T-helper 2 cell (primary cell): Measurements from ENCODE around the gene FMNL3.
A peak's percentile ranks its signal among the peaks of the same experiment; 100 is the strongest.
"Not testable (repeated sequence)": the region's sequence is repeated elsewhere in the genome, so short reads cannot be mapped to it uniquely, and the experiment has no call there.

ENCODE experiments used
- DNase-seq, 5 experiments: peaks; one replicate each; pipeline versions ENCODE4 v3.0.0 to v3.0.0-alpha.2; 2012 to 2022

Gene FMNL3

GRCh38 chr12:49626836-49627235, 80.4 kb downstream of the FMNL3 start:
- no peak for DNase-seq

- no peak for DNase-seq
These were observed 80.9 kb downstream of the FMNL3 start for GRCh38 chr12:49626169-49626835.

- DNase-seq, result no peak
These were observed 82.2 kb downstream of the FMNL3 start for GRCh38 chr12:49624921-49625577.

GRCh38 chr12:49623142-49623904, 83.9 kb downstream of the FMNL3 start, which contains the start of gene PRPF40B:
Gene PRPF40B (plus strand): TSS chr12:49623561. CDS start chr12:49623591, 30 bp downstream.
- DNase-seq, result peak; percentile 71 to 90 (median 81)

- DNase-seq, result peak in 4 of 5 experiments; percentile 14 to 90 (median 61)
These were observed 84.6 kb downstream of the FMNL3 start for GRCh38 chr12:49622501-49623141.

GRCh38 chr12:49621651-49622500, 85.3 kb downstream of the FMNL3 start:
- no peak for DNase-seq

- DNase-seq, result no peak
These were observed 87.9 kb downstream of the FMNL3 start for GRCh38 chr12:49619286-49619685.

- no peak for DNase-seq
These were observed 88.6 kb downstream of the FMNL3 start for GRCh38 chr12:49618576-49618975.

- DNase-seq, result no peak
These were observed 90.5 kb downstream of the FMNL3 start for GRCh38 chr12:49616533-49617219.

- no peak for DNase-seq
These were observed 91.5 kb downstream of the FMNL3 start for GRCh38 chr12:49615725-49616124.

- no peak for DNase-seq
These were observed 95.0 kb downstream of the FMNL3 start for GRCh38 chr12:49612210-49612609.

GRCh38 chr12:49610785-49611184, 96.4 kb downstream of the FMNL3 start:
- DNase-seq, result not testable (repeated sequence)

- no peak for DNase-seq
These were observed 97.4 kb downstream of the FMNL3 start for GRCh38 chr12:49609875-49610154.

- no peak for DNase-seq
These were observed 97.9 kb downstream of the FMNL3 start for GRCh38 chr12:49609059-49609874.

- DNase-seq, result not testable (repeated sequence)
These were observed 101.7 kb downstream of the FMNL3 start, which contains the start of gene FAM186B for GRCh38 chr12:49605539-49605938. Gene FAM186B (minus strand): TSS chr12:49605639. CDS start chr12:49605477, 162 bp downstream.

GRCh38 chr12:49604856-49605255, 102.3 kb downstream of the FMNL3 start:
- no peak for DNase-seq

GRCh38 chr12:49603721-49604120, 103.5 kb downstream of the FMNL3 start:
- no peak for DNase-seq

GRCh38 chr12:49599961-49600360, 107.2 kb downstream of the FMNL3 start:
- no peak for DNase-seq

GRCh38 chr12:49598527-49598926, 108.7 kb downstream of the FMNL3 start:
- no peak for DNase-seq

GRCh38 chr12:49588721-49589516, 118.3 kb downstream of the FMNL3 start:
- no peak for DNase-seq
